ENCODE data around the gene ZDHHC11B. TPM values are rescaled to one million over a fixed set of nuclear protein-coding genes. Genes with fewer than 3 reads are reported as not detected.

The ZDHHC11B gene
- total and polyA plus RNA-seq, 2 donors (not counting 1 experiment from before 2014, with no cell fraction given), result 0.52 TPM; not detected in 1

GRCh38 chr5:663436-664342, 120.8 kb downstream of the ZDHHC11B start:
- Mint-ChIP-seq H3K9me3 (ENCODE audit: insufficient read depth) (no peaks in the 10 kb centered on the region), H3K27me3 (no peaks in the 10 kb centered on the region), H3K4me1 (peaks cover 2% of the 10 kb centered on the region), H3K27ac (no peak overlapping the region), H3K4me3 (no peak overlapping the region)
- Histone ChIP-seq H3K4me1 (ENCODE audit: control insufficient read depth in 2 of 2, insufficient read depth in 2 of 2, low read length in 2 of 2) (no peaks in the 10 kb centered on the region), H3K27ac (ENCODE audit: low read length in 2 of 2) (no peak overlapping the region), H3K4me2 (replicated peaks; ENCODE audit: low read depth, low read length, poor library complexity, severe bottlenecking) (no peak overlapping the region), H3K27me3 (replicated peaks in 1 of 4; ENCODE audit: control extremely low read depth in 1 of 4, control insufficient read depth in 3 of 4, insufficient read depth in 4 of 4, low read length in 3 of 4) (no peaks in the 10 kb centered on the region), H3K4me3 (ENCODE audit: control extremely low read depth in 1 of 5, extremely low read depth in 1 of 5, insufficient read depth in 1 of 5, low read depth in 2 of 5, low read length in 4 of 5) (no peak overlapping the region), H2AFZ (ENCODE audit: insufficient read depth, low read depth, low read length, poor library complexity, severe bottlenecking) (no peak overlapping the region), H4K20me1 (ENCODE audit: control insufficient read depth, insufficient read depth, low read length, poor library complexity, severe bottlenecking) (no peaks in the 10 kb centered on the region), H3K79me2 (ENCODE audit: control insufficient read depth, insufficient read depth, low read length) (no peaks in the 10 kb centered on the region), H3K36me3 (replicated peaks in 1 of 2; ENCODE audit: control extremely low read depth in 1 of 2, control insufficient read depth in 1 of 2, extremely low read depth in 1 of 2, insufficient read depth in 2 of 2, low read length in 1 of 2) (peaks cover 0 to 9% of the 10 kb centered on the region in 2 experiments), H3K9me3 (ENCODE audit: control extremely low read depth in 1 of 3, control insufficient read depth in 2 of 3, insufficient read depth in 1 of 3, low read length in 2 of 3) (peaks cover 0 to 8% (median 0%) of the 10 kb centered on the region in 3 donors), H3K9ac (ENCODE audit: low read length) (no peak overlapping the region)
- intact Hi-C loops (cut with micrococcal nuclease), result no loop called here
- POLR2A ChIA-PET, result no interaction called here
- CTCF ChIA-PET, result no interaction called here
- TF ChIP-seq, protein P1, sequence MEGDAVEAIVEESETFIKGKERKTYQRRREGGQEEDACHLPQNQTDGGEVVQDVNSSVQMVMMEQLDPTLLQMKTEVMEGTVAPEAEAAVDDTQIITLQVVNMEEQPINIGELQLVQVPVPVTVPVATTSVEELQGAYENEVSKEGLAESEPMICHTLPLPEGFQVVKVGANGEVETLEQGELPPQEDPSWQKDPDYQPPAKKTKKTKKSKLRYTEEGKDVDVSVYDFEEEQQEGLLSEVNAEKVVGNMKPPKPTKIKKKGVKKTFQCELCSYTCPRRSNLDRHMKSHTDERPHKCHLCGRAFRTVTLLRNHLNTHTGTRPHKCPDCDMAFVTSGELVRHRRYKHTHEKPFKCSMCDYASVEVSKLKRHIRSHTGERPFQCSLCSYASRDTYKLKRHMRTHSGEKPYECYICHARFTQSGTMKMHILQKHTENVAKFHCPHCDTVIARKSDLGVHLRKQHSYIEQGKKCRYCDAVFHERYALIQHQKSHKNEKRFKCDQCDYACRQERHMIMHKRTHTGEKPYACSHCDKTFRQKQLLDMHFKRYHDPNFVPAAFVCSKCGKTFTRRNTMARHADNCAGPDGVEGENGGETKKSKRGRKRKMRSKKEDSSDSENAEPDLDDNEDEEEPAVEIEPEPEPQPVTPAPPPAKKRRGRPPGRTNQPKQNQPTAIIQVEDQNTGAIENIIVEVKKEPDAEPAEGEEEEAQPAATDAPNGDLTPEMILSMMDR (IDR thresholded peaks at IDR 0.05), result no peak
- no peak for TF ChIP-seq EZH2 (IDR thresholded peaks at IDR 0.05; ENCODE audit: borderline replicate concordance, insufficient read depth, low read depth, low read length, poor library complexity, severe bottlenecking)
- no peak for ATAC-seq (ENCODE audit: low read depth)
- 97% methylated on average over 38 of the region's 38 CpGs for WGBS (ENCODE audit: insufficient coverage)
- no peak for DNase-seq

DNA sequence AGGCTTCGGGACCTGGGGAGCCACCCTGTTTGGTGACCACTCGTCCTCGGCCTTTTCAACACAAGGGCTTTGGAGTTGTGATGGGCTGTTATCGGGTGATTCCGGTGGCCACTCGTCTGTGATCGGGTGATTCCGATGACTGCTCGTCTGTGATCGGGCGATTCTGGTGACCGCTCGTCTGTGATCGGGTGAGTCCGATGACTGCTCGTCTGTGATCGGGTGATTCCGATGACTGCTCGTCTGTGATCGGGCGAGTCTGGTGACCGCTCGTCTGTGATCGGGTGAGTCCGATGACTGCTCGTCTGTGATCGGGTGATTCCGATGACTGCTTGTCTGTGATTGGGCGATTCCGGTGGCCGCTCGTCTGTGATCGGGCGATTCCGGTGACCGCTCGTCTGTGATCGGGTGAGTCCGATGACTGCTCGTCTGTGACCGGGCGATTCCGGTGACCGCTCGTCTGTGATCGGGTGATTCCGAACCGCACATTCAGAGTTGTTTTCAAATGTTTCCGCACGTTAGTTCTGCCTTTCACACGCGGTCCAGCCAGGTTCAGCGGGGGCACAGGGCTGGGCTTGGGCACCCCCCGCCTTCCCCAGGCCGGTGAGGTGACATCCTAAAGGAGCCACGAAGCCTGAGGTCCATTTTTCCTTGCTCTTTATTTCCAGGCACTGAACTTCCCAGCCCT, 121.6 kb downstream of the ZDHHC11B start:
- Histone ChIP-seq H2AFZ (ENCODE audit: insufficient read depth, low read depth, low read length, poor library complexity, severe bottlenecking) (no peak overlapping the region), H4K20me1 (ENCODE audit: control insufficient read depth, insufficient read depth, low read length, poor library complexity, severe bottlenecking) (no peaks in the 10 kb centered on the region), H3K9me3 (ENCODE audit: control extremely low read depth in 1 of 3, control insufficient read depth in 2 of 3, insufficient read depth in 1 of 3, low read length in 2 of 3) (peaks cover 0 to 8% (median 0%) of the 10 kb centered on the region in 3 donors), H3K27me3 (replicated peaks in 1 of 4; ENCODE audit: control extremely low read depth in 1 of 4, control insufficient read depth in 3 of 4, insufficient read depth in 4 of 4, low read length in 3 of 4) (no peaks in the 10 kb centered on the region), H3K36me3 (replicated peaks in 1 of 2; ENCODE audit: control extremely low read depth in 1 of 2, control insufficient read depth in 1 of 2, extremely low read depth in 1 of 2, insufficient read depth in 2 of 2, low read length in 1 of 2) (peaks cover 0 to 9% of the 10 kb centered on the region in 2 experiments), H3K4me1 (ENCODE audit: control insufficient read depth in 2 of 2, insufficient read depth in 2 of 2, low read length in 2 of 2) (no peaks in the 10 kb centered on the region), H3K4me2 (replicated peaks; ENCODE audit: low read depth, low read length, poor library complexity, severe bottlenecking) (no peak overlapping the region), H3K4me3 (ENCODE audit: control extremely low read depth in 1 of 5, extremely low read depth in 1 of 5, insufficient read depth in 1 of 5, low read depth in 2 of 5, low read length in 4 of 5) (no peak overlapping the region), H3K9ac (ENCODE audit: low read length) (no peak overlapping the region), H3K79me2 (ENCODE audit: control insufficient read depth, insufficient read depth, low read length) (no peaks in the 10 kb centered on the region), H3K27ac (ENCODE audit: low read length in 2 of 2) (no peak overlapping the region)
- DNase-seq (no peak), ATAC-seq (ENCODE audit: low read depth) (no peak)
- POLR2A ChIA-PET, result no interaction called here
- H3K4me3 Mint-ChIP-seq, result no peak overlapping the region
- H3K9me3 Mint-ChIP-seq (ENCODE audit: insufficient read depth), result no peaks in the 10 kb centered on the region
- CTCF ChIA-PET, result no interaction called here
- intact Hi-C loops (cut with micrococcal nuclease), result no loop called here
- WGBS (ENCODE audit: insufficient coverage), result 93% methylated on average over 56 of the region's 56 CpGs
- TF ChIP-seq, protein P1 (IDR thresholded peaks at IDR 0.05), result no peak
- no peak for TF ChIP-seq EZH2 (IDR thresholded peaks at IDR 0.05; ENCODE audit: borderline replicate concordance, insufficient read depth, low read depth, low read length, poor library complexity, severe bottlenecking)
- H3K4me1 Mint-ChIP-seq, result peaks cover 2% of the 10 kb centered on the region
- H3K27ac Mint-ChIP-seq, result no peak overlapping the region
- H3K27me3 Mint-ChIP-seq, result no peaks in the 10 kb centered on the region
